Breast epithelium (tissue), 4 donors: ENCODE data around the gene CLDND1. TPM values are rescaled to one million over a fixed set of nuclear protein-coding genes. Genes with fewer than 3 reads are reported as not detected.

Source experiments
- DNase-seq, 2 donors: peaks; one replicate each; pipeline ENCODE4 v3.0.0-alpha.2; 2019; ENCODE audit warnings: low spot score in 2 of 2
- H3K27ac ChIP-seq, 2 donors: fragments of 200-600 bp; sonication (generic) in 1 of 2; one replicate each; pipeline ENCODE4 v1.5.1; 2016 to 2019; ENCODE audit warnings: mild to moderate bottlenecking in 1 of 2
- H3K27me3 ChIP-seq, 2 donors: fragments of 200-600 bp; sonication (generic) in 1 of 2; one replicate each; pipeline versions ENCODE4 v1.5.1 to v1.6.0; 2017 to 2019; ENCODE audit warnings: control low read depth in 1 of 2, mild to moderate bottlenecking in 1 of 2
- H3K36me3 ChIP-seq: fragments of 200-600 bp; one replicate; pipeline ENCODE4 v1.5.1; 2019
- H3K4me1 ChIP-seq, 2 donors: fragments of 200-600 bp; sonication (generic); one replicate each; pipeline ENCODE4 v1.5.1; 2016 to 2019; ENCODE audit warnings: control low read depth in 1 of 2
- H3K4me3 ChIP-seq, 3 donors: fragments of 200-600 bp; sonication (generic); 1 replicate in 2 of 3; 2 replicates in 1 of 3; pipeline ENCODE4 v1.5.1; 2016 to 2019; ENCODE audit warnings: mild to moderate bottlenecking in 3 of 3, moderate library complexity in 2 of 3
- H3K9me3 ChIP-seq, 2 donors: fragments of 200-600 bp; sonication (generic) in 1 of 2; one replicate each; pipeline ENCODE4 v1.5.1; 2016 to 2019; ENCODE audit warnings: control low read depth in 1 of 2
- CTCF ChIP-seq, 3 donors: fragments of 450-650 bp; IDR thresholded peaks; one replicate each; pipeline ENCODE4 v1.5.1; 2016 to 2017; ENCODE audit warnings: antibody characterized with exemption in 3 of 3, mild to moderate bottlenecking in 3 of 3, moderate library complexity in 3 of 3
- POLR2A ChIP-seq: fragments of 450-650 bp; IDR thresholded peaks from one replicate; pipeline ENCODE4 v1.6.1; 2016; ENCODE audit warnings: antibody characterized with exemption, mild to moderate bottlenecking, moderate library complexity
- POLR2AphosphoS5 ChIP-seq, 3 donors: sonication (generic); formaldehyde crosslinking; IDR thresholded peaks; one replicate each; pipeline ENCODE4 v1.6.1; 2017; ENCODE audit warnings: antibody characterized with exemption in 3 of 3
- intact Hi-C: fragments of 100-400 bp; cut with DNase I; formaldehyde crosslinking; loops from one replicate; pipeline ENCODE4 v1.15.1; 2023; ENCODE audit warnings: low total_unique reads
- total RNA-seq, 3 donors: library from RNA; depleted of rRNA; stranded (reverse); fragments of >200 nt; gene quantifications; one replicate each; pipeline ENCODE4 v1.1.0, GENCODE V29; 2016

The CLDND1 gene
- total RNA-seq, 3 donors from 2014 or later: 113 to 121 (median 114) TPM

DNA sequence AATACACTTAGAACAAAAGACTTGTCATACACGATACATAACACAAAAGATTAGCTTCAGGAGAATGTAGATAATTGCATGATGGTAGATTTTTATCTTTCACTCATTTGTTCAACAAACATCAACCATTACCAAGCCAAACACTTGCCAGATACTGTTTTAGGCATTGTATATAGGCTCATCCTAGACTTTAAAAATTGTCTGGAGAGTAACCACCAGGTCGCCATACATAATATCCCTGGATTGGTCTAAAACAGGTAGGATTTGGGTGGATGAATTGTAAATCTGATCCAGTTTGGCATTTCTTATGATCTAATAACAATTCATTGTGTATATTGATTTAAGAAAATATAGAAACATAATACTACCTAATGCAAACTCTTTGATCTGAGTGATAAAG, 31.9 kb upstream of the CLDND1 start:
- intact Hi-C loops: no loop called here
- Histone ChIP-seq H3K4me3 (no peak overlapping the region), H3K27ac (no peak overlapping the region), H3K36me3 (no peaks in the 10 kb centered on the region), H3K4me1 (no peaks in the 10 kb centered on the region), H3K9me3 (no peaks in the 10 kb centered on the region), H3K27me3 (peaks cover 0 to 4% of the 10 kb centered on the region in 2 donors)
- no peak for DNase-seq
- TF ChIP-seq CTCF (IDR thresholded peaks at IDR 0.05) (no peak), POLR2A (no peak), POLR2AphosphoS5 (IDR thresholded peaks at IDR 0.05) (no peak)

- H3K27ac ChIP-seq: no peak overlapping the region
- H3K36me3 ChIP-seq: no peaks in the 10 kb centered on the region
- no peaks in the 10 kb centered on the region for H3K9me3 ChIP-seq
- no peak overlapping the region for H3K4me3 ChIP-seq
- intact Hi-C loops: no loop called here
- peaks cover 0 to 4% of the 10 kb centered on the region in 2 donors for H3K27me3 ChIP-seq
- no peak for DNase-seq
- TF ChIP-seq CTCF (IDR thresholded peaks at IDR 0.05) (no peak), POLR2AphosphoS5 (IDR thresholded peaks at IDR 0.05) (no peak), POLR2A (no peak)
- no peaks in the 10 kb centered on the region for H3K4me1 ChIP-seq
Measured at GRCh38 chr3:98553753-98554152, 31.1 kb upstream of the CLDND1 start.

- no peak for DNase-seq
- Histone ChIP-seq H3K9me3 (no peaks in the 10 kb centered on the region), H3K36me3 (no peaks in the 10 kb centered on the region), H3K4me3 (no peak overlapping the region), H3K27ac (no peak overlapping the region), H3K4me1 (no peaks in the 10 kb centered on the region), H3K27me3 (peaks cover 0 to 4% of the 10 kb centered on the region in 2 donors)
- no peak for TF ChIP-seq POLR2AphosphoS5 (IDR thresholded peaks at IDR 0.05)
- intact Hi-C loops: no loop called here
Measured at GRCh38 chr3:98553021-98553563, 30.4 kb upstream of the CLDND1 start.

GRCh38 chr3:98552232-98553020, 29.7 kb upstream of the CLDND1 start:
- H3K27me3 ChIP-seq: peaks cover 0 to 4% of the 10 kb centered on the region in 2 donors
- no peaks in the 10 kb centered on the region for H3K4me1 ChIP-seq
- no peak for DNase-seq
- H3K36me3 ChIP-seq: no peaks in the 10 kb centered on the region
- H3K9me3 ChIP-seq: no peaks in the 10 kb centered on the region
- no peak overlapping the region for H3K4me3 ChIP-seq
- intact Hi-C loops: no loop called here
- no peak overlapping the region for H3K27ac ChIP-seq
- TF ChIP-seq POLR2A: no peak
- TF ChIP-seq POLR2AphosphoS5 (IDR thresholded peaks at IDR 0.05): no peak
- TF ChIP-seq CTCF (IDR thresholded peaks at IDR 0.05): no peak

DNA sequence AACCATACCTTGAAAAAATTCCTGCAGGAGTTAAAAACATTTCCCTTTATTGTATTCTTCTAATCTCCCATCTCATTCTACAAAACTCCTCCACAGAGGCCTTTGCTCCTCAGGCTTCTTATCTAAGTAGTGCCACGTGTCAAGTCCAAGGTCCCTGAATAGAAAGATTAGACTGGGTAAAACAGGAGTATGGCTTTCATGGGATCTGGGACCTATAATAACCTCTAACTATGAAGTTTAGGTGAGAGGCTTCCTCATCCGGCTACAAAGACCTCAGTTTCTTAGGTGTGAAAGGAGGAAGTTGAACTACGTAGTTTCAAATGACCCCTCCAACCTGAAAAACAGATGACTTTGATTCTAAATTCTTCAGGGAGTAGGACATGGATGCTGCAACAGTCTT, 29.1 kb upstream of the CLDND1 start:
- TF ChIP-seq POLR2A (no peak), POLR2AphosphoS5 (IDR thresholded peaks at IDR 0.05) (no peak), CTCF (IDR thresholded peaks at IDR 0.05) (no peak)
- H3K9me3 ChIP-seq: no peaks in the 10 kb centered on the region
- intact Hi-C loops: no loop called here
- H3K27ac ChIP-seq: no peak overlapping the region
- no peaks in the 10 kb centered on the region for H3K4me1 ChIP-seq
- H3K27me3 ChIP-seq: peaks cover 0 to 4% of the 10 kb centered on the region in 2 donors
- DNase-seq: no peak
- no peaks in the 10 kb centered on the region for H3K36me3 ChIP-seq
- H3K4me3 ChIP-seq: no peak overlapping the region
